B cell (primary cell): ENCODE data around the gene AKAP3. TPM values are rescaled to one million over a fixed set of nuclear protein-coding genes. Genes with fewer than 3 reads are reported as not detected.

Experiments
- ATAC-seq: fragments of 200-7000 bp; cut with Tn5 transposase; one replicate; pipeline ENCODE4 v1.10.0; 2021; ENCODE audit warnings: low read depth, mild to moderate bottlenecking, moderate number of reproducible peaks, moderate library complexity
- CTCF ChIA-PET: fragments of 350-600 bp; sonication (Branson Sonifier 250); formaldehyde crosslinking; loops from one replicate; lab custom pipeline; 2021; ENCODE audit warnings: antibody characterized with exemption, inconsistent platforms; lab: Charles Lee
- POLR2A ChIA-PET: fragments of 350-600 bp; sonication (Branson Sonifier 250); formaldehyde crosslinking; loops from one replicate; lab custom pipeline; 2021; ENCODE audit warnings: antibody characterized with exemption; lab: Charles Lee
- DNase-seq: peaks from one replicate; pipeline ENCODE4 v3.0.0; 2013
- H2AFZ ChIP-seq: 2 replicates; pipeline ENCODE4 v1.6.1; 2012; ENCODE audit warnings: mild to moderate bottlenecking, low read depth, low read length; ENCODE audit not compliant: insufficient read depth, poor library complexity, severe bottlenecking
- H3K27ac ChIP-seq, 2 donors: 1 replicate in 1 of 2; 2 replicates in 1 of 2; pipeline ENCODE4 v1.5.1; 2012 to 2013; ENCODE audit warnings: low read length in 2 of 2, mild to moderate bottlenecking in 2 of 2, moderate library complexity in 1 of 2
- H3K27me3 ChIP-seq, 4 experiments: fragments of 200-600 bp in 1 of 4; sonication (generic) in 1 of 4; replicated peaks in 1 of 4; 1 replicate in 2 of 4; 2 replicates in 2 of 4; pipeline versions ENCODE4 v1.6.1 to v1.7.0; 2013 to 2016; ENCODE audit warnings: low read length in 3 of 4, mild to moderate bottlenecking in 2 of 4, mixed read lengths in 1 of 4, moderate library complexity in 1 of 4; ENCODE audit not compliant: insufficient read depth in 4 of 4, control insufficient read depth in 3 of 4; ENCODE audit errors: control extremely low read depth in 1 of 4
- H3K36me3 ChIP-seq, 2 experiments: replicated peaks in 1 of 2; 1 replicate in 1 of 2; 2 replicates in 1 of 2; pipeline versions ENCODE4 v1.6.1 to v1.7.1; 2013; ENCODE audit warnings: low read length in 1 of 2; ENCODE audit not compliant: insufficient read depth in 2 of 2, control insufficient read depth in 1 of 2; ENCODE audit errors: control extremely low read depth in 1 of 2, extremely low read depth in 1 of 2
- H3K4me1 ChIP-seq, 2 donors: fragments of 200-600 bp in 1 of 2; sonication (generic) in 1 of 2; 1 replicate in 1 of 2; 2 replicates in 1 of 2; pipeline versions ENCODE4 v1.5.1 to v1.6.1; 2013 to 2017; ENCODE audit warnings: low read length in 2 of 2; ENCODE audit not compliant: control insufficient read depth in 2 of 2, insufficient read depth in 2 of 2
- H3K4me2 ChIP-seq: replicated peaks from 2 replicates; pipeline ENCODE3; 2012; ENCODE audit warnings: mild to moderate bottlenecking, low read depth, low read length; ENCODE audit not compliant: poor library complexity, severe bottlenecking
- H3K4me3 ChIP-seq, 5 experiments: fragments of 200-600 bp in 1 of 5; sonication (generic) in 1 of 5; 1 replicate in 3 of 5; 2 replicates in 2 of 5; pipeline versions ENCODE4 v1.5.1 to v1.7.0; 2011 to 2016; ENCODE audit warnings: low read length in 4 of 5, mild to moderate bottlenecking in 4 of 5, low read depth in 2 of 5, control low read depth in 1 of 5, moderate library complexity in 1 of 5; ENCODE audit not compliant: insufficient read depth in 1 of 5; ENCODE audit errors: control extremely low read depth in 1 of 5, extremely low read depth in 1 of 5
- H3K79me2 ChIP-seq: fragments of 200-600 bp; sonication (generic); one replicate; pipeline ENCODE4 v1.6.0; 2016; ENCODE audit warnings: low read length; ENCODE audit not compliant: control insufficient read depth, insufficient read depth
- H3K9ac ChIP-seq: fragments of 200-600 bp; sonication (generic); 2 replicates; pipeline ENCODE4 v1.6.1; 2017; ENCODE audit warnings: mild to moderate bottlenecking, low read length, moderate library complexity
- H3K9me3 ChIP-seq, 3 donors: one replicate each; pipeline versions ENCODE4 v1.6.1 to v1.7.1; 2013; ENCODE audit warnings: low read length in 2 of 3; ENCODE audit not compliant: control insufficient read depth in 2 of 3, insufficient read depth in 1 of 3; ENCODE audit errors: control extremely low read depth in 1 of 3
- H4K20me1 ChIP-seq: 2 replicates; pipeline ENCODE4 v1.6.0; 2012; ENCODE audit warnings: mild to moderate bottlenecking, low read length; ENCODE audit not compliant: insufficient read depth, control insufficient read depth, poor library complexity, severe bottlenecking
- H3K27ac Mint-ChIP-seq: one replicate; pipeline ENCODE4 v1.8.0; 2021; ENCODE audit warnings: mixed read lengths
- H3K27me3 Mint-ChIP-seq: one replicate; pipeline ENCODE4 v1.8.0; 2021; ENCODE audit warnings: mixed read lengths
- H3K4me1 Mint-ChIP-seq: one replicate; pipeline ENCODE4 v1.8.0; 2021; ENCODE audit warnings: mixed read lengths
- H3K4me3 Mint-ChIP-seq: one replicate; pipeline ENCODE4 v1.8.0; 2021; ENCODE audit warnings: mixed read lengths
- H3K9me3 Mint-ChIP-seq: one replicate; pipeline ENCODE4 v1.8.0; 2022; ENCODE audit warnings: mixed read lengths; ENCODE audit not compliant: insufficient read depth
- CTCF ChIP-seq: fragments of 200-600 bp; IDR thresholded peaks from one replicate; pipeline ENCODE4 v1.8.0; 2022; ENCODE audit warnings: antibody characterized with exemption, mild to moderate bottlenecking
- EZH2 ChIP-seq: IDR thresholded peaks from 2 replicates; pipeline ENCODE4 v1.6.1; 2012; ENCODE audit warnings: borderline replicate concordance, low read depth, mild to moderate bottlenecking, moderate library complexity, low read length; ENCODE audit not compliant: insufficient read depth, poor library complexity, severe bottlenecking
- WGBS: methylation state at CpG from one replicate; pipeline ENCODE4 v1.1.5; 2013; ENCODE audit warnings: missing lambda C conversion rate; ENCODE audit not compliant: insufficient coverage; 5-methylcytosine and 5-hydroxymethylcytosine counted together
- intact Hi-C: fragments of 100-400 bp; cut with micrococcal nuclease; formaldehyde crosslinking; loops from one replicate; pipeline ENCODE4 v1.10.0; 2022
- polyA plus RNA-seq: library from polyadenylated mRNA; depleted of rRNA; stranded (reverse); fragments of >200 nt; gene quantifications from 2 replicates; pipeline ENCODE4 v1.2.3, GENCODE V29; 2012
- total RNA-seq, 2 donors: library from RNA; stranded (reverse); fragments of 120-200 nt in 1 of 2; gene quantifications; 1 replicate in 1 of 2; 2 replicates in 1 of 2; pipeline versions ENCODE4 v1.2.3 to v1.2.4, GENCODE V29; 2013 to 2022

Gene AKAP3
- total and polyA plus RNA-seq, 2 donors (not counting 1 experiment from before 2014, with no cell fraction given), result 1.2 to 3.8 TPM

- peaks cover 15% of the 10 kb centered on the region for H3K79me2 ChIP-seq
- intact Hi-C loops, result loop anchor here (5.0 to 10.0 kb wide), 2 partner anchors 42 to 256 kb away; no protein-coding TSS in a partner anchor
- H4K20me1 ChIP-seq, result no peaks in the 10 kb centered on the region
- WGBS, result 90% methylated on average over 2 of the region's 4 CpGs
- DNase-seq (no peak), ATAC-seq (no peak)
- no peak overlapping the region for H3K4me2 ChIP-seq
- H3K36me3 ChIP-seq, result peaks cover 0 to 2% of the 10 kb centered on the region in 2 experiments
- Mint-ChIP-seq H3K27me3 (no peaks in the 10 kb centered on the region), H3K27ac (no peak overlapping the region), H3K4me3 (no peak overlapping the region), H3K9me3 (no peaks in the 10 kb centered on the region), H3K4me1 (peaks cover 57% of the 10 kb centered on the region)
- no peaks in the 10 kb centered on the region for H3K9me3 ChIP-seq
- peak overlapping the region in 1 of 2 donors; percentile 91 for H3K27ac ChIP-seq
- no peak overlapping the region for H3K9ac ChIP-seq
- H3K4me1 ChIP-seq, result peaks cover 46 to 52% of the 10 kb centered on the region in 2 donors
- H3K4me3 ChIP-seq, result no peak overlapping the region
- H2AFZ ChIP-seq, result no peak overlapping the region
- ChIA-PET POLR2A (no interaction called here), CTCF (no interaction called here)
- TF ChIP-seq CTCF, result no peak
- no peak for TF ChIP-seq EZH2
- no peaks in the 10 kb centered on the region for H3K27me3 ChIP-seq
These were observed 79.6 kb downstream of the AKAP3 start for GRCh38 chr12:4569261-4569660.

- CTCF ChIA-PET, result no interaction called here
- Mint-ChIP-seq H3K27ac (peak overlapping the region; percentile 97), H3K9me3 (no peaks in the 10 kb centered on the region), H3K4me3 (peak overlapping the region; percentile 82), H3K4me1 (peaks cover 68% of the 10 kb centered on the region), H3K27me3 (no peaks in the 10 kb centered on the region)
- H3K4me2 ChIP-seq, result peak overlapping the region; percentile 62
- H3K79me2 ChIP-seq, result peaks cover 12% of the 10 kb centered on the region
- H2AFZ ChIP-seq, result peak overlapping the region; percentile 18
- peak overlapping the region; percentile 91 to 95 for H3K27ac ChIP-seq
- ATAC-seq (peak; percentile 73), DNase-seq (peak; percentile 74)
- no CpG with 5 or more reads among the region's 3 CpGs for WGBS
- no peaks in the 10 kb centered on the region for H3K27me3 ChIP-seq
- H3K4me1 ChIP-seq, result peaks cover 60 to 70% of the 10 kb centered on the region in 2 donors
- H3K4me3 ChIP-seq, result peak overlapping the region; percentile 10 to 40 (median 30)
- no peak for TF ChIP-seq CTCF
- POLR2A ChIA-PET, result no interaction called here
- no peaks in the 10 kb centered on the region for H4K20me1 ChIP-seq
- H3K9me3 ChIP-seq, result no peaks in the 10 kb centered on the region
- H3K36me3 ChIP-seq, result peaks cover 0 to 2% of the 10 kb centered on the region in 2 experiments
- intact Hi-C loops, result loop anchor here (1.0 to 10.0 kb wide), 5 partner anchors 37 to 258 kb away; partner anchors contain the start of genes AKAP3, NDUFA9 and TIGAR
- H3K9ac ChIP-seq, result peak overlapping the region; percentile 47
These were observed 81.6 kb downstream of the AKAP3 start for GRCh38 chr12:4567073-4567881.
